Epidermal melanocyte (primary cell): ENCODE data around the gene MLN.
A peak's percentile ranks its signal among the peaks of the same experiment; 100 is the strongest.

Source experiments
- DNase-seq: peaks from one replicate; pipeline ENCODE4 v3.0.0; 2011; ENCODE audit warnings: low spot score; ENCODE audit not compliant: insufficient read length

Gene MLN

DNA sequence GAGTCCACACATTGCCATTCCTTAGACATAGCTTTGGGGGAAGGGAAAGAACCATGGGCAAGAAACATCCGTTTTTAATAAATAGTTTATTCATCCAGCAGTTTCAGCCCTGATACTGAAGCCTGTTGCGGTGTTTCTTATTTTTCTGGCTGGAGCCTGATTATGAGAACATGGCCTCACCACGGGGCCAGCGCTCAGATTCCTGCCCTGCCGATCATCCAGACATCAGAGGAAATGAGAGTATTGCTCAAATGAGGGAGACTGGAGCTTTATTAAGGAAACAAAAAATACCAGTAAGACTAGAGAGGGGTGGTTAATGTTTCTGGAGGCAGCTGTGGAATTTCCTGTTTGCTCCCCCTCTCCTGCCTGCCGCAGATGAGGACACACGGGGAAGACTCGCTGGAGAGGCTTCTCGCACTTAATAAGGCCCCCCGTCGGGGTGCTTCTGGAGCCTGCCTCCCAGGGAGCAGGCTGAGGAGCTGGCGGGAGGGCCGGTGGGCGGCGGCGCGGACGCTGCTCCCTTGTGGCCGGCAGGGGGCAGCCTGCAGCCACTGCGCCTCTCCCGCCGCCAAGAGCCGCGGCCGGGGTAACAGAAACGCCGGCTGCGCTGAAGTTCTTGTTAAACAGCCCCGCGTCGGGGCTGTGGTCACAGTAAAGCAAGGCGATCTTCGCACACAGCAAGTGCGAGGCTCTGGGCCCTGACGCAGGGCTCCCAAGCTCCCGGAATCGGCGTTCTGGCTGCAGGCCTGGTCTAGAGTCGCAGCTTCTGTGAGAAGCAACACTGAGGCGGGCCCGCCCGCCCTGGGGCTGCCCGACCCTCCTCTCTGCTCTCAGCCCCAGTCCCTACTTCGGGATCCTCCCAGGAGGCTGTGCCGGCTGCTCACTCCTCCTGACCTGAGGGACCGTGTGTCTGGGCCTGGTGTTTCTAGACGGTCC, 32.4 kb downstream of the MLN start:
- peak; percentile 71 for DNase-seq

DNA sequence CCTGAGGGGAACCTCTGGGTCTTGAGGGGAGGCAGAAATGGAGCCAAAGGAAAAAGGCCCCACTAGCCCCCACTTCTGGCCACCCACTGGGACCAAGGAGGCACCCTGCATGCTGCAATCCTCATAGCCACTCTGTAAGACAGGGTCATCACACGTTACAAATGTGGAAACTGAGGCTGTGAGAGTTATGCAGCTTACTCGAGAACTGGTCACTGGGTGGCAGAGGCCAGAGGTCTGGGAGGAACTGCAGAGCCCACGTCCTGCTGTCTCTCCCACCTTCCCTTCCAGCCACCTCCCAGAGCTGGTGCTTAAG, 33.0 kb downstream of the MLN start:
- no peak for DNase-seq

DNA sequence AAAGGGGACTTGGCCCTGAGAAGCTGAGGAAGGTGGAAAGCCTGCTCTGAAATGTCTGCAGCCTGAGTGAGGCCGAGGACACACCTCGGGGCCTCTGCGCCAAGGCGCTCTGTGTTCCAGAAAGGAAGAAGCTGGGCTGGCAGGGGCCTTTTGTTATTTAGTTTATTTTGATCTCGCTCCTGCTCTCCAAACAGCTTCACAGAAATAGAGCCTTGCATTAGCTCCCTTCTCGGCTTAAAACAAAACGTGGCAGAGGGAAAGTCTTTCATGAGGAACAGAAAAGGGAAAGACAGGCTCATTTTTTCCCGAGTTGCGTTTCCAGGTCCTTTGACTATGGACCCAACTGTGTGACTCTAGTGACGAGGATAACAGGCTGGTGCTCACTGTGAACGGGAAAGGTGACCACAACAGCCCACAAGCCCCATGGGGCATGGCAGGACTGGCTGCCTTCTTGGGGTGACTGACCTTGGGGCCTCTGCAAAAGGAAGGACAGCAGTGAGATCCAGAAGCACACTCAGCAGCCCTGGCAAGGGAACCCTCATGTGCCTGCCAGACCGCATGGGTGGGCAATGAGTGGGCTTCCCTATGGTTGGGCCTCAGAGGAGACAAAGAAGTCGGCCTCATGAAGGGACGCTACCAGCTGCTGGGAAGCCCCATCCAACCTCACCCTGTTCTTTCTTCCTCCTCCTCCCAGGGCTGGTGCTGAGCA, 33.5 kb downstream of the MLN start:
- DNase-seq = no peak

DNA sequence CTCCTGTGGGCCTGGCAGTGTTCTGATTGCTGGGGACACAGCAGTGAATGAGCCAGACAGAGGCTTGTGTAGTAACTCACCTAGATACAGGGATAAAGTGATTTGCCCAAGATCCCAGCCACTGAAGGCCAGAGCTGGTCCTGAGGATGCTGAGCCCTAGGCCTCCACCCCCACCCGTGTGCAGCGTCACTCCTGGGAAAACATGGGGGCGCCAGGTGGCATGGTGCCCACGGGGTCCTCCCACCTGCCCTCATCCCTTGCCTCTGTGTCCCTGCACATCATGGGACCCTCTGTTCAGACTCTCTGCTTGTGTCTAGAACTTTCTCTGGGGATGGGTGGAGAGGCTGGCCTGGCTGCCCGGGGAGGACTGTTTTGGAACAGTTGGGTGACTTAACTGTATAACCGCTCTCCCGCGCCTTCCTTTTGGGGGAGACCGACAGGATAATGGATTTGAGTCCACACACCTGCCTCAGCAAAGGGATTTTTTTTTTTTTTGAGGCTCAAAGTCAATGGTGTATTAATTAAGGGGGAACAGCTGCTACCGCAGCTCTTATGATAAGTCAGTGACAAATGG, 34.5 kb downstream of the MLN start:
- DNase-seq = no peak

DNA sequence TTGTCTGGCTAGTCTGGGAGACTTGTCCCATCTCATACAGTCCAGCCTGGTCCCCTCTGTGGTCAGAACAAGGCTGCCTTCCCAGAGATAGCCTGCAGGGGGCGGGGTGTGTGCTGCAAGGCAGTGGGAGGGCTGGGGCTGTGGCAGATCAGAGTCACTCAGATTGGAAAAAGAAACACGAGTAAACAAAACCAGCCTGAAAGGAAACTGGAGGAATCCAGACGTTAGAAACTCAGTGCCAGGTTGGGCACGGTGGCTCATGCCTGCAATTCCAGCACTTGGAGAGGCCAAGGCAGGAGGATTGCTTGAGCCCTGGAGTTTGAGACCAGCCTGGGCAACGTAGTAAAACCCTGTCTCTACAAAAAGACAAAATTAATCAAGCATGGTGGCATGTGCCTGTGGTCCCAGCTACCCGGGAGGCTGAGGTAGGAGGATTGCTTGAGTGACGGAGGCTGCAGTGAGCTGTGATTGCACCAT, 35.1 kb downstream of the MLN start:
- DNase-seq = peak; percentile 75

DNA sequence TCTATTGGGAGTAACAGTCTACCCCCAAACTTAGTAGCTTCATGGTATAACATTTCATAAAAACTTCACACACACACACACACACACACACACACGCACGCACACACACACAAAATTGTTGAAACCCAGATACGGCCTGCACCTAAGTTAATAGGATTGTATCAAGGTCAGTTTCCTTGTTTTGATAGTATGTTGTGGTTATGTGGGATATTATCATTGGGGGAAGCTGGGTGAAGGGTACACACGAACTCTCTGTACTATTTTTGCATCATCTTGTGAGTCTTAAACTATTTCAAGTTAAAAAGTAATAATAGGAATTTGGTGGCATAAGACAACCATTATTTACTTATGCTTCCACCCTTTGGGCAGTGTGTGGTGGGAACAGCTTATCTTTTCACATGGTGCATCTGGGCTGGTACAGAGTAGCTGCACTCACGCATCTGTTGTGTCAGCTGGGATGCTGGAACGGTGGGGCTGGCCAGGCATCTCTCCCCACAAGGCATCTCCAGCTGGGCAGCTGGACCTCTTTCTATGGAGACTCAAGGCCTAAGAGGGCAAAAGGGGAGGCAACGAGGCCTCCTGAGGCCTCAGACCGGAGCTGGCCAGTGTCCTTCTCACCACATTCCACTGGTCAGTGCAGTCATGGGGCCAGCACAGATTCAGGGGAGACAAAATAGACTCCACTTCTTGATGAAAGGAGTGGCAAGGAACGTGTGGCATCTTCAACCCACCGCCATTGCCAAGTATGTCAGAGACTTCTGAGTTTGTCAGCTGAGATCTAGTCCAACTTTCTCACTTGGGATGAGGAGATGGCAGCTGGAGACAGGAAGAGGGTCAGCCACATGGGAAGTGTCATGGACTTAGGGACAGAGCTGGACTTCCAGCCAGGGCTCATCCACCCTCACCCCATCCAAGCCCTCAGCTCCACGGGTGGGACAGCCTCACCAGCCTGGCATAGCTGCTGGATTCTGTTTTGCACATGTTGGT, 36.6 kb downstream of the MLN start:
- DNase-seq = no peak

DNA sequence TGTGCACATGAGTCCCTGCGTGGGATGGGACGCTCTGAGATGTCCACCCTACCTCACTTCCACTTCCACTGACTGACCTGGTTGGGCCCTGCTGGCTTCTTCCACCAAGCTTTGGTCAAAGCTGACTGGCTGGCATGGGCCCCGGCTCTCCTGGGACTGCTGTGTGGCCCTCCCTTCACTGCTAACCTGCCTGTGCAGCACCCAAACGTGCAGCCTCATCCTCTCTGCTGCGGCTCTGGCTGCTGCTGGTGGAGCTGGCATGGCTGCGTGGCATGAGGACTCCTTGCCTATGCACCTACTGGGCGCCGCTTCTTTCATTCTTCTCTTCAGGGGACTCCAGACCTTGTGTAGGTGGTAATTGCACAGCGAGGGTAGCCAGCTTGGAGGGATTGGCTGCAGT, 38.4 kb downstream of the MLN start:
- DNase-seq = no peak

DNA sequence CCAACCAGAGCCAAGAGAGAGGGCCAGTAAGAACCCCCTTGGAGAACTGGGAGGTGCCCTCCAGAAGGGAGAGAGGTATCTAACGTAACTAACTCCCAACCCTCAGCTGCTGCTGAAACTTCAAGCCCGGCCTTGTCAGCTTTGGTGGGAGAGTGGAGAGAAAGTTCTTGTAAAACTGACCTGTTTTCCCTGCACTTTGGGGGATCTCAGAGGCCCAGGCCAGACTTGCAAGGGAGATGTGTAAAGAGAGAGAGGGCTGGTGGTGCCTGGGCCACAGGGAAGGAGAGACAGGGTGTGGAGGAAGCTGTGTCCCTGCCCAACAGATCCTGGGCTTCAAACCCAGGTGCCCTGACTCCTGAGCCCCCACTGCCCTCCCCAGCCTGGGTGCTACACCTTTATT, 39.8 kb downstream of the MLN start:
- no peak for DNase-seq

DNA sequence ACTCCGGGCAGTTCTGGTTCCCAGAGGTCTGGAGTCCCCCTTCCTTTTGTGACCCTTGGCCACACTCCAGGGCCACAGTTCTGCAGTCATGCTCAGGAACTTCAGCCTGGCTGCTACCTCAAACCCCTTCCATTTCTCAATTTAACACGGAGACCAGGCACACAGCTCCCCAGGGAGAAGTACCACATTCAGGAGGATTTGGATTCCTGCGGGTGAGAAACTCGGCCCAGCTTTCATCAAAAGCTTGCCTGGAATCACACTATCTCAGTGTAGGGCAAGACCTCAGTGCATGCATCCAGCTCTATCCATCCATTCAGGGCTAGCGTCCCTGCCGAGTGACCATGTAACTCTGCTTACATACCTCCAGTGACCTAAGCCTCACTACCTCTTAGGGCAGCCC, 40.3 kb downstream of the MLN start:
- DNase-seq = no peak

DNA sequence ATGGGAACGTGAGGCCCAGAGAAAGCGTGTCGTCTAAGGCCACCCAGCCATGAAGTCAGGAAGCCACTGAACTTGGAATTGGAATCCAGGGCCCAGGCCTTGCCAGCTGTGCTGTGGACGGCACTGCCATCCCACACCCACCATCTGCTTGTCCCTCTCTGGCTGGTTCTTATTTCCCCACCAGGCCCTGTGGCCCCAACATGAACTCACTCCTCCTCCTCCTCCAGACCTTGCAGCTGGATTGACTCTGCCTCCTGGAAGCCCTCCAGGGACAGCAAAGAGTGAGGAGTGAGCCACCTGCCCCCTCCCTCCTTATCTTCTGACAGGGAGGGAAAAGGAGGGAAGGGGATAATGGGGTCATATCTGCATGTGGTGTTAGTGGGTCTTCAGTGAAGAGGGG, 41.1 kb downstream of the MLN start:
- DNase-seq = no peak

DNA sequence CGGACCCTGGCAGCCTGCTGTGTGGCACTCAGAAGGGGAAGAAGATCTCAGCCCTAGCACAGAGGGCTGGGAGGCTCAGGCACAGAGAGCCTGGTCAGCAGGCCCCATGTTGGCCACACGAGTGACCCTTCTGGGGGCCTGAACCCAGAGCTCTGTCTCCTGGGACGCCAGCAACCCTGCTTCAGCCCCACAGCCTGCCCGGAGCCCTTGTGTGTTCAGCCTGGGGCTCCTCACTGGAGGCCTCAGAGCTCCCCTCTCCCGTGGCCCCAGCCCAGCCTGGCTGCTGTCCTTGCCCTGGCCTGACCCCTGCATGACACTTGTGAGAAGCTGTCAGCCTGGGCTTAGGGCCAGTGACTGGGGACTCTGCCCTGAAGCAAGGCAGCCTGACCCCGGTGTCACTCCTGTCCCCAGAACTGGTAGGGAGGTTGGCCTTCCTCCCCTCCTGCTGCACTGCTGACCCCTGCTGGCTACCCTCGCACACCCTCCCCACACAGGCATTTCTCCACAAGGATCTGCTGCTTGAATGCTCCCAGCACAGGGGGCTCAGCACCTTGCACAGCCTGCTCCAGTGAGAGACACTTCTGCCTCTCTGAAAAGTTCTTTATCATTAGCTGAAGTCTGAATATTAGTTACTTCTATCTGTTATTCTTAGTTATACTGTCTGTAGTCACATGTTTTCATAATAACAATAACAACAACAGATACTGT, 41.7 kb downstream of the MLN start:
- peak; percentile 48 for DNase-seq

DNA sequence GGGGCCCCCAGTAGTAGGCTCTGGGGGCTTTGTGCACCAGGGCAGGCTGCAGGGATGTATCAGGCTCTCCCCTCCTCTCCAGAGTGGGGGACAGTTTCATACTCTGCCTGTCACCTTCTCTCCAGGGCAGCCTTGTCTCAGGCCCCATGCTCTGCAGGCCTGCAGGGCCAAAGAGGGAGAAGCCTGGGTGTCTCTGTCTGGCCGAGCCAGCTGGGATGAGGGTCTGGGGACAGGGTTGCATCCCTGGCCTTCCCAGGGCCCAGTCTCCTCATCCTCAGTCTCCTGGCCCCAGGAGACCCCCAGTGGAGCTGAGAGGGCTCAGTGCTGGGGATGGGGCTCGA, 42.3 kb downstream of the MLN start:
- DNase-seq = no peak

DNA sequence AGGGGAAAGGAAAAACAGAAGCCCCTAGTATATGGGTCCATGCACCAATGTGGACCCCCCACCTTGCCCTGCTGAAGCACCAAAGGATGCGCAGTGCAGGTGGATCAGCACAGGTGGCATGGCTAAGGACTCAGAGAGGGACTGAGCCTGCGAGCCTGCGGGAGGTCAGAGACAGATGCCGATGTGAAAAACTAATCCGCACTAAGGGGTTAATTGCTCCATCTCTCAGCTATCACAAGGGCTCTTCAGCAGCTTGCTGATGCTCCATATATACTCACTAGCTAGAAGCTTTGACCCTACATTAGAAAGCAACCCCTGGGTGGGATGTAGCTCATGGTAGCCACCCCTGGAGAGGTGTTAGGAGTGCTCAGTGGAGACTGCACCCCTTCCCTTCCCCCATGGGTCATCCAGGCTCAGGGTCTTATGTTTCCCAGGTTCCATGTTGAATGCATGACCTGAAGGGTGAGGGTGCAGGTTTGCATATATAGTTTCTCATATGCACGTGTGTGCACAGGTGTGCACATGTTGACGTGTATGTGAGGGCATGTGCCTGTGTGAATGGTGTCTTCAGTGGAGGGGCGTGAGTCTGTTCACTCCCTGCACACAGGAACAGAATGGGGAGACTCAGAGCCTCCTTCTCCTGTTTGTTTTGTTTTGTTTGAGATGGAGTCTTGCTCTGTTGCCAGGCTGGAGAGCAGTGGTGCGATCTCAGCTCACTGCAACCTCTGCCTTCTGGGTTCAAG, 43.7 kb downstream of the MLN start:
- DNase-seq = no peak

DNA sequence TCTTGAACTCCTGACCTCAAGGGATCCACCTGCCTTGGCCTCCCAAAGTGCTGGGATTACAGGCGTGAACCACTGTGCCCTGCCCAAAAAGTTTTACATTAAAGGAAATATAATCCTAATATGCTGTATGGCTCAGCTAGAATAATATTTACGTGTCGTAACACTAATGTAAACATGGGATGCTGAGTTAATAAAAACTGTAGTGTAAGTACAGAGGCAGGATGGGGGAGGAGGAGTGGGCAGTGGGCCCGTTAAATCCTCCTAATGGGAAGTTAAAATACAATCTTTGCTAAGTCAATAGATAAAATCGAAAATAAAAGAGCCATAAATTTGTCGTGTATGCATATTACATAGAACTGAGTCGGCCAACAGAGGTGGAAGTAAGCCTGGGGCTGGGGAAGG, 45.0 kb downstream of the MLN start:
- DNase-seq = no peak

DNA sequence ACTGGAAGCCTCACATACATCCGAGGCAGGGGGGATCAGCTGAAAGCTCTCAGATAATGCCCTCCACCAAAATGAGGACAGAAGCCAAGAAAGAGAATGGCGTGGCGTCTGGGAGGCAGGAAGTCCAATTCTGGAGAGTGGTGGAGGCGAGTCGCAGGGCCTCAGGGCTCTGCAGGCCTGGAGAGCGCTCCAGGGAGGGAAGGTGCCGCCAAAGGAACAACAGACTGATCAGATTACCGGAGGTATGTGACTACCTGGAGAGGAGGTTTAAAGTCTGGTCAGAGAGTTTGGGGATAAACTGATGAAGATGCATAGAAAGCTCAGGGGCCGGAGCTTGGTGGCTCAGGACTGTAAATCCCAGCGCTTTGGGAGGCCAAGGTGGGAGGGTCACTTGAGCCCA, 45.9 kb downstream of the MLN start:
- no peak for DNase-seq

DNA sequence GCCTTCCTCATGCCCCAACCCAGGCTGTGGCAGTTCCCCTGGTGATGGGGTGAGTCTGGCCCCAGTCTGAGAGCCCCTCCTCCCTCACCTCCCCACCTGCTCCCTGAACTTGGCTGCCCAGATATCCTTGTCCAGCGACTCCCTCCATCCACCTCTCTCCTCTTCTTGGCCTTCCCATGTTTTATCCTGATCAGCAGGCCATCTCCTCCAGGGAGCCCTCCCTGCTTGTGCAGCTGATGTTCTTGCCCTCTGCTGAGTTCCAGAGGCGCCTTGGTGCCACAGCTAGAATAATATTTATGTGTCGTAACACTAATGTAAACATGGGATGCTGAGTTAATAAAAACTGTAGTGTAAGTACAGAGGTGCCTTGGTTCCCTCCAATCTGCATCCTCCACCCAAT, 46.7 kb downstream of the MLN start:
- DNase-seq = no peak

DNA sequence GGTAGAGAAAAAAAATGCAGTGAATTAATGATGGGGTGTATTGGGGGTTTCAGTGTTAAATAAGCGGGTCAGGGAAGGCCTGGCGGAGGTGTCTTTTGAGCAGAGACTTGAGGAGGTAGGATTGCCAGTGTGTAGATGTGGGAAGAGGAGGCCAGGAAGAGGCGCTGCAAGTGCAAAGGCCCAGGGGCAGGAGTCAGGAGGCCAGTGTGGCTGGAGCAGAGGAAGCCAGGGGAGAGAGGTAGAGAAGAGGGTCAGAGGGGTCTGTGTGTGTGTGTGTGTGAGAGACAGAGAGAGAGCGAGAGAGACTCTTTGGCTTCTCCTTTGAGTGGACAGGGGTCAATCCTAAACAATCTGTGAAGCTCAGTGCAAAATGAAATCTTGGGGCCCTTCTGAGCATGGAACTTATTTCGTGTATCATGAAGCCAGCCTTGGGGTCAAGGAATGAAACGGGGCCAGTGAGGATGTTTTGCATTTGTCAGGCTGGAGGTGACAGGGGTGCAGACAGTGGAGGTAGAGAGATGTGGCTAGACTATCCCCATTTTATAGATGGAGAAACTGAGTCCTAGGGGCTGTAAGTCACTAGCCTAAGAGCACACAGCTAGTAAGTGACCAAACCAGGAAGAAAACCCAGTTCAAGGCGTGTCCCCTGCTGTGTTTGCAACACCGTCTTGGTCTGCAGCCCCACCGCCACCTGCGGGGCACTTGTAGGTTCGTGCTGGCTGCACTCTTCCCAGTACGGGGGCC, 47.4 kb downstream of the MLN start:
- no peak for DNase-seq

DNA sequence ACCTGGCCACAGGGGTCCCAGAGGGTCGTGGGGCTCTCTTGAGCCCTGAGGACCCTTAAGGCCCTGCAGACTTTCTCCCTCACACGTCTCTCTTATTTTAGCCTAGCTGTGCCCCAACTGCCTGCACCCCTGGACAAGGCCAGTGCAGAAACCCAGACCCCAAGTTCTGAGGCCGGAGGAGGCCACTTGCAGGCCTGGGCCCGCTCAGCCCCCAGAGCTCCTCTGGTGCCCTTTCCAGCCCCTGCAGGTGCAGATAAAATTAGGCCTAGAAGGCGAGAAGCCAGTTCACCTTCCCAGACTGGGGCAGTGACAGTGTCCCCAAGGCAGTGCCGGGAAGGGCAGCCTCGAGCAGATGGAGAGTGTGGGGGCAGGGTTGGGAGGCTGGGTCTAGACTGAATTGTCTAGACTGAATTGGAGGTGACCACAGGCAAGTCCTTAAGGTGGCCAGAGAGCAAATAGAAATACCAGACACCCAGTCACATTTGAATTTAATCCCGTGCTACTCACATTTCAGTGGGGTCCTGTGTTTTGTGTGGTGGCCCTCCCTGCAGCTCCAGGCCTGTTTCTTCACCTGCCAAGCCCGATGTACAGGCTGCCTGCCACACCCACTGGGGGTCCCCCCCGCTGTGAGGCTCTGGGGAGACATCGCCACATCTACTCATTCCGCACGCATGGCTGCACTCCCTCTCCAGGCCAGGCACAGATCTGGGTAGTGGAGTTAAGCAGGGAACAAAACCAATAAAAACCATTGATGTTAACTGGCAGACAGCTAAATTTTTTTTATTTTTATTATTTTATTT, 48.5 kb downstream of the MLN start:
- no peak for DNase-seq

DNA sequence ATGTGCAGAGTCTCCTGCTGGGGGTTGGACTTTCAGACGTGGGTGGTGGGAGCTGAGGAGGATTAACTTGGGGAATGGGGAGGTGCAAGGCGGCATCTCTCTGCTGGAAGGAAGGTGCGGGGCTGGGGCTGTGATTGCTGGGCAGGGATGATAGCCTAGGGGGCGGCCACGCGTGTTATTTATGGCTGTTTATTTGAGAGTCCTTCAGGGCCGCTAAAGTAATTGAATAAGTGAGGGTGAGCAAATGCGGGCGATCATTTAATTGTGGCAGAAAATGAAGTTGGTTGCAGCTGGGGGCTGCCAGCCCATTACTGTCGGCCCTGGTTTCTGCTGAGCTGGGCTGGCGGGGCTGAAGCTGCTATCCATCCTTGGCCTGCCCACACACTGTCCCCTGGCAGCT, 49.6 kb downstream of the MLN start:
- DNase-seq = no peak
